ENCODE measurements around the gene DDX25.

- no peak for TF ChIP-seq CTCF (IDR thresholded peaks at IDR 0.05; ENCODE audit: control extremely low read depth in 1 of 3, insufficient read depth in 1 of 3, low read depth in 1 of 3, low read length in 3 of 3)
- TF ChIP-seq POLR2A (IDR thresholded peaks at IDR 0.05; ENCODE audit: control extremely low read depth in 1 of 2, low read depth in 2 of 2, low read length in 2 of 2) = no peak
- no peak for TF ChIP-seq CHD1 (IDR thresholded peaks at IDR 0.05; ENCODE audit: low read depth, low read length)
- TF ChIP-seq MAFK (IDR thresholded peaks at IDR 0.05; ENCODE audit: low read depth, low read length) = no peak
- TF ChIP-seq TEAD4 (IDR thresholded peaks at IDR 0.05; ENCODE audit: low read depth, low read length) = no peak
- no peak for TF ChIP-seq E2F6 (IDR thresholded peaks at IDR 0.05)
These were observed 6.0 kb downstream of the DDX25 start for GRCh38 chr11:125910226-125910849.
